Measurements from ENCODE around the gene ADCYAP1.
"Not testable (repeated sequence)": the region's sequence is repeated elsewhere in the genome, so short reads cannot be mapped to it uniquely, and the experiment has no call there.

ADCYAP1 gene

GRCh38 chr18:867257-867656 is 37.4 kb upstream of the ADCYAP1 start:
- H3K4me1 ChIP-seq (ENCODE audit: insufficient read depth, low read length, severe bottlenecking), result no peaks in the 10 kb centered on the region
- H3K79me2 ChIP-seq (ENCODE audit: insufficient read depth, low read length), result no peaks in the 10 kb centered on the region
- no peaks in the 10 kb centered on the region for H4K20me1 ChIP-seq (ENCODE audit: insufficient read depth, low read length)
- no peak overlapping the region for H3K27ac ChIP-seq (ENCODE audit: low read depth, low read length, poor library complexity, severe bottlenecking)
- TF ChIP-seq EZH2 (IDR thresholded peaks at IDR 0.05; ENCODE audit: borderline replicate concordance, low read length) (no peak), CTCF (IDR thresholded peaks at IDR 0.05; ENCODE audit: low read length) (no peak)
- no peak overlapping the region for H2AFZ ChIP-seq (ENCODE audit: low read length)
- H3K4me3 ChIP-seq (ENCODE audit: low read depth, low read length, poor library complexity, severe bottlenecking), result no peak overlapping the region
- H3K36me3 ChIP-seq (ENCODE audit: insufficient read depth, low read length), result no peaks in the 10 kb centered on the region
- H3K9me2 ChIP-seq (ENCODE audit: low read depth, low read length), result no peaks in the 10 kb centered on the region
- H3K27me3 ChIP-seq (ENCODE audit: insufficient read depth, low read length), result no peaks in the 10 kb centered on the region
- no peaks in the 10 kb centered on the region for H3F3A ChIP-seq (ENCODE audit: insufficient read depth, low read length)
- H3K9ac ChIP-seq (ENCODE audit: low read length), result no peak overlapping the region
- no peaks in the 10 kb centered on the region for H3K9me3 ChIP-seq (ENCODE audit: low read length)
- no peak overlapping the region for H3K4me2 ChIP-seq (ENCODE audit: low read length)

DNA sequence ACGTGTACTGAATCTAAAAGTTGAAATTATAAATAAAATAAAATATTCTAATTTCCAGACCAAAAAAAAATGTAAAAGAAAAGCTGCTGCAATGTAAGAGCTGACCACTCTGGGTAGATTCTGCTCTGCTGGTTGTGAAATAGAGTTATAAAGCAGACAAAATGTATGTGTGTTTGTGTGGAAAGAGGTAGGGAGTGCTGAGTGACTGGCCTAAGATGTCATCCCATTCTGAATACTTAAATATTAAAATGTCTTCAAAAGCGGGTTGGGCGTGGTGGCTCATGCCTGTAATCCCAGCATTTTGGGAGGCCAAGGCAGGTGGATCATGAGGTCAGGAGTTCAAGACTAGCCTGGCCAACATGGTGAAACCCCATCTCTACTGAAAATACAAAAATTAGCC is 31.2 kb upstream of the ADCYAP1 start:
- not testable (repeated sequence) for H4K20me1 ChIP-seq (ENCODE audit: insufficient read depth, low read length); H3K4me3 ChIP-seq (ENCODE audit: low read depth, low read length, poor library complexity, severe bottlenecking); H3K4me2 ChIP-seq (ENCODE audit: low read length); H3K79me2 ChIP-seq (ENCODE audit: insufficient read depth, low read length); H3K4me1 ChIP-seq (ENCODE audit: insufficient read depth, low read length, severe bottlenecking); H3K36me3 ChIP-seq (ENCODE audit: insufficient read depth, low read length); H3K27me3 ChIP-seq (ENCODE audit: insufficient read depth, low read length); H3K9me2 ChIP-seq (ENCODE audit: low read depth, low read length); H2AFZ ChIP-seq (ENCODE audit: low read length); H3F3A ChIP-seq (ENCODE audit: insufficient read depth, low read length); H3K9ac ChIP-seq (ENCODE audit: low read length); H3K27ac ChIP-seq (ENCODE audit: low read depth, low read length, poor library complexity, severe bottlenecking); H3K9me3 ChIP-seq (ENCODE audit: low read length)

DNA sequence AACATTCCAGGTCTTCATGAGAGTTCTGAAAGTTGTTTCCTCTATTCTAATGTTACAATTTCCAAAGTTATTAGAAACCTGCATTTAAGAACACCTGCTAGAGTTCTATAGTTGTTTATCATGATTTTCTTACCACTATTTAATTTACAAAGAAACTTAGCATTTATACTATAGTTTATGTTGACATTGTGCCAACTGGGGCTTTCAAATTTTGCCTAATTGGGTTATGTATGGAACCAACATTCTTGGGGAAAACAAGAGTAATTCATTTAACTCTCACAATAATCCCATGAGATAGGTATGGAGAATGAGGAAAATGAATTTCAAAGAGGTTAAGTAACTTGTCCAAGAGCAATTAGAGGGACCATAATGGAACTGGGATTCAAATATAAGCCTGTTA is 28.8 kb upstream of the ADCYAP1 start:
- Histone ChIP-seq H3K27ac (ENCODE audit: low read depth, low read length, poor library complexity, severe bottlenecking) (no peak overlapping the region), H3K4me3 (ENCODE audit: low read depth, low read length, poor library complexity, severe bottlenecking) (no peak overlapping the region), H3F3A (ENCODE audit: insufficient read depth, low read length) (no peaks in the 10 kb centered on the region), H4K20me1 (ENCODE audit: insufficient read depth, low read length) (no peaks in the 10 kb centered on the region), H3K36me3 (ENCODE audit: insufficient read depth, low read length) (no peaks in the 10 kb centered on the region), H3K9ac (ENCODE audit: low read length) (no peak overlapping the region), H2AFZ (ENCODE audit: low read length) (no peak overlapping the region), H3K9me3 (ENCODE audit: low read length) (no peaks in the 10 kb centered on the region), H3K27me3 (ENCODE audit: insufficient read depth, low read length) (no peaks in the 10 kb centered on the region), H3K79me2 (ENCODE audit: insufficient read depth, low read length) (no peaks in the 10 kb centered on the region), H3K4me1 (ENCODE audit: insufficient read depth, low read length, severe bottlenecking) (no peaks in the 10 kb centered on the region), H3K9me2 (ENCODE audit: low read depth, low read length) (no peaks in the 10 kb centered on the region), H3K4me2 (ENCODE audit: low read length) (no peak overlapping the region)
- TF ChIP-seq CTCF (IDR thresholded peaks at IDR 0.05; ENCODE audit: low read length), result no peak
- TF ChIP-seq EZH2 (IDR thresholded peaks at IDR 0.05; ENCODE audit: borderline replicate concordance, low read length), result no peak

DNA sequence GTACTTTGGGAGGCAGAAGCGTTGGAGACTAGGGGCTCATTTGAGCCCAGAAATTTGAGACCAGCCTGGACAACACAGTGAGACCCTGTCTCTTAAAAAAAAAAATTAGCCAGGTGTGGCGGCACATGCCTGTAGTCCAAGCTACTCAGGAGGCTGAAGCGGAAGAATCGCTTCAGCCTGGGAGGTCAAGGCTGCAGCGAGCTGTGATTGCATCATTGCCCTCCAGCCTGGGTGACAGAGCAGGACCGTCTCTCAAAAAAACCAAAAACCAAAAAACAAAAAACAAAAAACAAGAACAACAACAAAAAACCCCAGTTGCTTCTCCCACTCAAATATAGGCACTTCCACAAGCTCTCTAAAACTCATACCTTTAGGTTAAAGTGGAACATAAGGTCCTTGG is 27.4 kb upstream of the ADCYAP1 start:
- TF ChIP-seq EZH2 (IDR thresholded peaks at IDR 0.05; ENCODE audit: borderline replicate concordance, low read length), result no peak
- TF ChIP-seq CTCF (IDR thresholded peaks at IDR 0.05; ENCODE audit: low read length), result no peak

More for the DNA sequence above, 27.4 kb upstream of the ADCYAP1 start:
- no peaks in the 10 kb centered on the region for H3K9me2 ChIP-seq (ENCODE audit: low read depth, low read length)
- no peaks in the 10 kb centered on the region for H3K36me3 ChIP-seq (ENCODE audit: insufficient read depth, low read length)
- no peaks in the 10 kb centered on the region for H3F3A ChIP-seq (ENCODE audit: insufficient read depth, low read length)
- no peaks in the 10 kb centered on the region for H3K9me3 ChIP-seq (ENCODE audit: low read length)
- no peaks in the 10 kb centered on the region for H3K79me2 ChIP-seq (ENCODE audit: insufficient read depth, low read length)
- no peak overlapping the region for H3K4me2 ChIP-seq (ENCODE audit: low read length)
- H3K9ac ChIP-seq (ENCODE audit: low read length), result no peak overlapping the region
- no peaks in the 10 kb centered on the region for H4K20me1 ChIP-seq (ENCODE audit: insufficient read depth, low read length)
- no peak overlapping the region for H2AFZ ChIP-seq (ENCODE audit: low read length)
- H3K27ac ChIP-seq (ENCODE audit: low read depth, low read length, poor library complexity, severe bottlenecking), result no peak overlapping the region
- no peaks in the 10 kb centered on the region for H3K27me3 ChIP-seq (ENCODE audit: insufficient read depth, low read length)
- H3K4me1 ChIP-seq (ENCODE audit: insufficient read depth, low read length, severe bottlenecking), result no peaks in the 10 kb centered on the region
- no peak overlapping the region for H3K4me3 ChIP-seq (ENCODE audit: low read depth, low read length, poor library complexity, severe bottlenecking)
